Bladder microvascular endothelial cell (primary cell): ENCODE measurements around the gene AP5B1. TPM values are rescaled to one million over a fixed set of nuclear protein-coding genes. Genes with fewer than 3 reads are reported as not detected.

ENCODE experiments used
- total RNA-seq: library from RNA; depleted of rRNA; stranded (reverse); fragments of >200 nt; gene quantifications from 2 replicates; pipeline ENCODE4 v1.2.3, GENCODE V29; 2014

The AP5B1 gene
- 5.5 and 8.5 TPM in 2 replicates for total RNA-seq

GRCh38 chr11:65780770-65781151 is at the start of gene AP5B1:
TSS of gene AP5B1 (minus strand) at chr11:65780976. CDS start at chr11:65780591, 385 bp downstream.

GRCh38 chr11:65786786-65787636 is 6.2 kb upstream of the AP5B1 start, which contains the start of gene OVOL1:
TSS of gene OVOL1 (plus strand) at chr11:65787063. CDS start at chr11:65787374, 311 bp downstream.

Other genes with a start within 250 kb of the AP5B1 start
- gene LTBP3, start 222.6 kb downstream of the AP5B1 start, total RNA-seq = 17.5 and 79.4 TPM in 2 replicates
- gene ZNRD2, start 210.5 kb downstream of the AP5B1 start, total RNA-seq = 28.6 and 32.1 TPM in 2 replicates
- gene FAM89B, start 208.4 kb downstream of the AP5B1 start, total RNA-seq = 12.0 and 14.6 TPM in 2 replicates
- gene EHBP1L1, start 204.9 kb downstream of the AP5B1 start, total RNA-seq = 9.4 and 31.9 TPM in 2 replicates
- under 0.01 and 0.38 TPM in 2 replicates for gene KCNK7, start 185.2 kb downstream of the AP5B1 start, total RNA-seq
- 78.5 and 130 TPM in 2 replicates for gene MAP3K11, start 166.8 kb downstream of the AP5B1 start, total RNA-seq
- 10.0 and 25.1 TPM in 2 replicates for gene PCNX3, start 165.2 kb downstream of the AP5B1 start, total RNA-seq
- gene SIPA1, start 142.9 kb downstream of the AP5B1 start, total RNA-seq = 33.8 and 81.2 TPM in 2 replicates
- 13.0 and 26.4 TPM in 2 replicates for gene RELA, start 118.1 kb downstream of the AP5B1 start, total RNA-seq
- gene KAT5, start 68.7 kb downstream of the AP5B1 start, total RNA-seq = 35.3 and 41.9 TPM in 2 replicates
- gene RNASEH2C, start 60.2 kb downstream of the AP5B1 start, total RNA-seq = 34.2 and 37.3 TPM in 2 replicates
- gene OVOL1, start 6.1 kb upstream of the AP5B1 start, total RNA-seq = not detected in 2 replicates
- under 0.01 and 0.50 TPM in 2 replicates for gene SNX32, start 53.0 kb upstream of the AP5B1 start, total RNA-seq
- 1,281 and 2,304 TPM in 2 replicates for gene CFL1, start 77.2 kb upstream of the AP5B1 start, total RNA-seq
- 45.2 and 48.9 TPM in 2 replicates for gene MUS81, start 79.5 kb upstream of the AP5B1 start, total RNA-seq
- gene EFEMP2, start 91.8 kb upstream of the AP5B1 start, total RNA-seq = 11.2 and 26.1 TPM in 2 replicates
- under 0.01 TPM in 1 of 2 replicates, not detected in the other for gene CTSW, start 98.9 kb upstream of the AP5B1 start, total RNA-seq
- 146 and 161 TPM in 2 replicates for gene FIBP, start 107.5 kb upstream of the AP5B1 start, total RNA-seq
- gene CCDC85B, start 109.7 kb upstream of the AP5B1 start, total RNA-seq = 50.0 and 94.9 TPM in 2 replicates
- 4.4 and 5.0 TPM in 2 replicates for gene FOSL1, start 119.4 kb upstream of the AP5B1 start, total RNA-seq
- 12.1 and 18.9 TPM in 2 replicates for gene C11orf68, start 138.1 kb upstream of the AP5B1 start, total RNA-seq
- 104 and 157 TPM in 2 replicates for gene DRAP1, start 138.4 kb upstream of the AP5B1 start, total RNA-seq
- not detected in 2 replicates for gene TSGA10IP, start 164.5 kb upstream of the AP5B1 start, total RNA-seq
- gene SART1, start 180.8 kb upstream of the AP5B1 start, total RNA-seq = 41.6 and 48.0 TPM in 2 replicates
- gene EIF1AD, start 221.2 kb upstream of the AP5B1 start, total RNA-seq = 24.6 and 46.3 TPM in 2 replicates
- gene BANF1, start 221.5 kb upstream of the AP5B1 start, total RNA-seq = 11.6 and 16.4 TPM in 2 replicates
- gene CST6, start 231.0 kb upstream of the AP5B1 start, total RNA-seq = 0.49 and 1.1 TPM in 2 replicates
- 0.16 TPM in 1 of 2 replicates, not detected in the other for gene CATSPER1, start 245.5 kb upstream of the AP5B1 start, total RNA-seq